Pulmonary artery endothelial cell (primary cell): ENCODE measurements around the gene OASL. TPM values are rescaled to one million over a fixed set of nuclear protein-coding genes. Genes with fewer than 3 reads are reported as not detected.
"Not testable (repeated sequence)": the region's sequence is repeated elsewhere in the genome, so short reads cannot be mapped to it uniquely, and the experiment has no call there.

Experiments
- DNase-seq: peaks from one replicate; pipeline ENCODE4 v3.0.0-alpha.2; 2011; ENCODE audit warnings: low read depth, low spot score
- total RNA-seq: library from RNA; depleted of rRNA; stranded (reverse); fragments of >200 nt; gene quantifications from 2 replicates; pipeline ENCODE4 v1.2.3, GENCODE V29; 2014

Gene OASL
- total RNA-seq, 1 donor from 2014 or later: 0.40 TPM

DNA sequence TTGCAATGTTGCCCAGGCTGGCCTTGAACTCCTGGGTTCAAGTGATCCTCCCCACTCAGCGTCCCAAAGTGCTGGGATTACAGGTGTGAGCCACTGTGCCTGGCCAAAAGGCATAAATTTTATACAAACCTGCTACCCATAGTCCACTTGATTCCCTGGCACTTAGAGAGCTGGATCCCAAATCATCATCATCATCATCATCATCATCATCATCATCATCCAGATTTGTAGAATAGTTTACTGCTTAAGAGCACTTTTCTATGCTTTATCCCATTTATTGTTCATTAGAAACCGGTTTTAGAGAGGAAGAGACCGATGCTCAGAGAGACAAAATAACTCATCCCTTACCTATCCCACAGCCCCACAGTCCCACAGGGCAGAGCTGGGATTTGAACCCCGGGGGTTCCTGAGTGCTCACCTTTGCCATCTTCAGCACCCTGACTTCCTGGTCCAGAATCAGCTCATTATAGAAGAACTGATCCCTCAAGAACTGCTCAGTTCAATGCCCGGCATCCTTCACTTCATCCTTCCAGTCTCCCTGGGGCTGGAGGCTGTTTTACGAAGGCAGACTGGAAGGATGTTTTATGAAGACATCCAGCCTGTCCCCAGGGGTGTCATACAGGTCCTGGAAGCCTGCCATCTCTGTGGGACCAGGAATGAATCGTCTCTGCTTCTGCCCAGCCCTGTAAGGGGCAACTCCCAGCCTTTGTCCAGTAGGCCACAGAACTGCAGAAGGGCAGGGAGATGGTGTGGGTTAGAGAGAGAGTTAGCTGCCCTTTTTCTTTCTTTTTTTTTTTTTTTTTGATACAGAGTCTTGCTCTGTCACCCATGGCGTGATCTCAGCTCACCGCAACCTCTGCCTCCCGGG is 20.2 kb upstream of the OASL start:
- no peak for DNase-seq

DNA sequence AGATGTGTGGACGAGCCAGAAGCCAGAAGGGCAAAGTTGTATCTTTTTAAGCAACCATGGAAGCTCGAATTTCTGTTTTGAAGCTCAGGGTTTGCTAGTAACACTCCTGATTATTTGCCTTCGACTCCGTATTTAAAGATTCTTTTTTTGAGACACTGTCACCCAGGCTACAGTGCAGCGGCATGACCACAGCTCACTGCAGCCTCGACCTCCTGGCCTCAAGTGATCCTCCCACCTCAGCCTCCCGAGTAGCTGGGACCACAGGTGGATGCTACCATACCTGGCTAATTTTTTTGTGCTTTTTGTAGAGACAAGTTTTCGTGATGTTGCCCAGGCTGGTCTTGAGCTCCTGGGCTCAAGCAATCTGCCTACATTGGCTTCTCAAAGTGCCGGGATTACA is 18.7 kb upstream of the OASL start:
- DNase-seq: no peak

DNA sequence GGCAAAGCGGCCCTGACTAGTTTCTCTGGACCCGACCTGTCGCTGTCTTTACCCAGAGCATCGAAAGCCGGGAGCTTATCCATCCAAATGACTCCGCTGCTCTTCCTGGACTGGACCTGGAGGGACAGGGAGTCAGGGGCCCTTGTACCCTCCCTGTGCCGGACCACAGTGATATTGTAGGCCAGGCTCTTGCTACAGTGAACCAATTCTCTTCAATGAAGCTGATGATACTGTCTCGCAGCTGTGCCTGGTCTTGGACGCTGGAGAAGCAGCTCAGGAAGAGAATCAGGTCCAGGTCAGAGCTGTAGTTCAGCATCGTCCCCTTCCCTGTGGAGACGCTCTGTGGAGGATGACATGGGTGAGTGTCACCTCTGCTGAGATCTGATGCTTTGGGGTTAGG is 14.7 kb upstream of the OASL start:
- no peak for DNase-seq

DNA sequence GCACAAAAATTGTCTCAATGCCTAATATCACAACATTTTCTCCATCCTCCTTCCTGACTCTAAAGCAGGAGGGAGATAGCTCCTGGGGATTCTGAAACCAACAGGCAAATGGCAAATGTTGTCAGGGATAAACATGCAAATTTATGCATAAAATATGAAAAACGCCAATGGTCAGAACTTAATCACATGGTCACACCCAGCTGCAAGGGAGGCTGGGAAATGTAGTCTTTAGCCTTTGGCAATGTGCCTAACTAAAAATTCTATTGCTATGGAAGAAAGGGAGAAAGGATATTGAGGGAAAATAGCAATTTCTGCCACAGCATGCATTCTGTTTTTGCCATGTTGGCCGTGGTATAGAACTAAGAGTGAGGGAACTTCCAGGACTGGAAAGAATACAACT is 11.7 kb upstream of the OASL start:
- DNase-seq: no peak

DNA sequence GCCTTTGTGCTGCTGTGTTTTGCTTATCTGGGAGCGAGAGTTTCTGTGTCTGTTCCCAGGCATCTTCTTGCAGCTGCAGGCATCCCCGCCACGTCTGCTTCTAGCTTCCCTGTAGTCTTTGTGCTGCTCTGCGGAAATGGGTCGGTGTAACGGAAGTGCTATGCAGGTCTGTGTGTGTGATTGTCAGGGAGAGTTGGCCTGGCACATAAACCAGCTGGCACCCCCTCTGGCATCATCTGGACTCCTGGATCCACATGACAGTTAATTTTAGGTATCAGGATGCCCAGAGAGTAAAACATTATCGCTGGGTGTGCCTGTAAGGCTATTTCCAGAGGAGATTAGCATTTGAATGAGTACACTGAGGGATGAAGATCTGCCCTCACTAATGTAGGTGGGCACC is 9.4 kb upstream of the OASL start:
- DNase-seq: no peak

DNA sequence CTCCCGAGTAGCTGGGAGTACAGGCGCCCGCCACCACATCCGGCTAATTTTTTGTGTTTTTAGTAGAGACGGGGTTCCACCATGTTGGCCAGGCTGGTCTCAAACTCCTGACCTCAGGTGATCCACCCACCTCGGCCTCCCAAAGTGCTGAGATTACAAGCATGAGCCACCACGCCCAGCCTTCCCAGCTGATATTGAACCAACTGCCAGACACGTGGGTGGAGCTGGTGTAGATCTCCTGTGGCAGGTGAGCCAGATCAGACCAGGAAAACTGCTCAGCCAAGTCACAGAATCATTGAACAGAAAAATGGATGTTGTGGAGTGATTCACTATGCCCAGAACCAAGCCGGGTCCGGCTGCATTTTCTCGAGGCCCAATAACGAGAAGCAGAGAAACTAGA is 8.4 kb upstream of the OASL start:
- not testable (repeated sequence) for DNase-seq

DNA sequence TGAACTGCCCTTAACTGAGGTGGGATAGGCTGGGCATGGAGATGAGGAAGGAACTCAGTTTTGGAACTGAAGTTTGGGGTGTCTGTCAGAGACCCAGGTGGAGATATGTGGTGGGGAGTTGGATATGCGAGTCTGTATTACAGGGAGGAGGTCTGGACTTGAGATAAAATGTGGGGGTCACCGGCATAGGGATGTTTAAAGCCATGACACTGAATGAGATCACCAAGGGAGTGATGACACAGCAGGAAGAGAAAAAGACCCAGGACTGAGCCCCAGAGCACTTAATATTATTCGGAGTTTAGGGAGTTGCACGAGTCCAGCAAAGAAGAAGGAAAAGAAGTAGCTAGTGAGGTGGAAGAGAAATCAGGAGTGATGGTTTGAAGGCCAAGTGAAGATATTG is 4.0 kb upstream of the OASL start:
- DNase-seq: no peak

DNA sequence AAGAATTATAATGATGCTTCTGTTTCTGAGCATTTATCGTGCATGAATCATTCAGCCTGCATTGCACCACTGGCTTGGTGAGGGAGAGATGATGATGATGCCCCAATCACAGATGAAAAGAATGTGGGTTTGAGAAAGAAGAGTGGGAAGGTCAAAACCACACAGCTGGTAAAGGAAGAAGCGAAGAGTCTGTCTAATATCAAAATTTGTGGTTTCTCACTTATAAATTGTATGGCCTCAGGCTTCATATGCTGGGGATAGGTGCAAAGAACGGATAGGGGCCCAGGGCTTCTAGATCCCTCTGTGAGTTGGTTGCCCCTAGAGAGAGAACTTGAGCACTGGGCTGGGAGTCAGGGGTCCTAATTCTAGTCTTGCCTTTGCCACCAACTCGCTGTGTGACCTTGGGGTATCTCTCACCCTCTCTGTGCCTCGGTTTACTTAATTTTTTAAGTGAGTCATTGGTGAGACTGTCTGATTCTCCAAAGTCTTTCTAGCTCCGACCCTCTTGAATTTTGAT is 2.2 kb downstream of the OASL start:
- DNase-seq: no peak

DNA sequence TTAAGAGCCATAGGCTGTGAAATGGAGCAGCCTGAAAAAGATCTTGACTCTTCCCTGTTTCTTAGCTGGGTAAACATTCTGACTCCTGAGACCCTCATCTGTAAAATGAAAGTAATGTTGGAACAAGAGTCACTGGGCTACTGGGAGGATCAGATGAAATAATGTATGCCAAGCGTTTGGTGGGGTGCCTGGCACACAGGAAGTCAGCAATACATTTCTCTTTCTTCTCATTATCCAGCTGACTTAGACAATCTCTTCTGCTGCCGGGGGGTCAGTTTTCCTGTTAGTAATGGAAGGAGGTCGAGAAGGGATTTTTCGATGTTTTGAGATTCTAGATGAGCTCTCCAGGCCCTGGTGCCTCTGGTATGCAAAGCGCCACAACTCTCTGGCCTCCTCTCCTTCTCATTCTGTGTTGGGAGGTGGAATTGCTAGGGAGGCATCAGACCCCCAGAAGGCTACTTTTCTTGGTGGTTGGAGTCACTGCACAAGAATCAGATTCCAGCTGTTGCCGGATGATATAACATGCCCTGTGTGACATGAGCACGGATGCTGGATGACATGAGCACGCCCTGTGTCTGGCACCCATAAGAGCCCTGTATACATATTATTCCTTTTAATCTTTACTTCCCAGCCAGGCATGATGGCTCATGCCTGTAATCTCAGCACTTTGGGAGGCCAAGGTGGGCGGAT is 4.3 kb downstream of the OASL start:
- DNase-seq: no peak

DNA sequence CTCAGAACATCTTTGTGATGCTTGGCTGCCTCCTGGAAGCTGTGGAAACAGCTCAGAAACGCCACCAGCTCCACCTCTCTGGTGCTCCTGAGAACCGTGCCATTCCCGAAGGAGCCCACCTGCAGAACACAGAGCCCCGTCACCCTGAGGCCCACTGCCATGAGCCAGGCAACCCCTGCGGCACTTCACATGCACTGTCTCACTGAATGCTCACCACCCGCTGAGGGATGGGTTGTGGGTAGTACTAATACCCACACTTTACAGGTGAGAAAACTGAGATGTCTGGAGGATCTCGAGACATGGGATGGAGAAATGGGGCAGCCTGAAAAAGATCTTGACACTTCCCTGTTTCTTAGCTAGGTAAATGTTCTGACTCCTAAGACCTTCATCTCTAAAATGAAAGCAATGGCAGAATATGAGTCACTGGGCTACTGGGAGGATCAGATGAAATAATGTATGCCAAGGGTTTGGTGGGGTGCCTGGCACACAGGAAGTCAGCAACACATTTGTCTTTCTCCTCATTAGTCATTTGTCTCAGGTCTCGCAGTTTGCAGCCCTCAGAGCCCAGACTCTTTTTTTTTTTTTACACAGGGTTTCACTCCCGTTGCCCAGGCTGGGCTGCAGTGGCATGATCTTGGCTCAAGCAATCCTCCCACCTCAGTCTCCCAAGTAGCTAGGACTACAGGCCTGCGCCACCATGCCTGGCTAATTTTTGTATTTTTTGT is 5.3 kb downstream of the OASL start:
- DNase-seq: no peak

DNA sequence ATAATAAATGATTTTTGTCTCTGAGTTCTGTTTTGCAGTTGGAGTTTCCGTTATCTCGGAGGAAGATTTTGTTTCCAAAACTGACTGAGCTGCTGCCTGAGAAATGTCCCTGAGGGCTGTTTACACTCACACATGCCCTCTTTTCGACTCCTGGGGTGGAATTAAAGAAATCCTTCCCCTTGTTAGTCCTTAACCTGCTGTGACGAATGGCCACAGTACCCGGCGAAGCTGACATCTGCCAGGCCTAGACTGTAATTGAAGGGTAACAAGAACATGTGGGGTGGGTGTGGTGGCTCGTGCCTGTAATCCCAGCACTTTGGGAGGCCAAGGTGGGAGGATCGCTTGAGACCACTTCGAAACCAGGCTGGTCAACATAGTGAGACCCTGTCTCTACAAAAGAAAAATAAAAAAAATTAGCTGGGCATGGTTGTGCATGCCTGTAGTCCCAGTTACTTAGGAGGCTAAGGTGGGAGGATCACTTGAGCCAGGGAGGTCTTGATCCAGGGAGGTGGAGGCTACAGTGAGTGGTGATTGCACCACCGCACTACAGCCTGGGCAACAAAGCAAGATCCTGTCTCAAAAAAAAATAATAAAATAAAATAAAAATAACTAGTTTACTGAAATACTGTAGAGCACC is 8.4 kb downstream of the OASL start:
- no peak for DNase-seq

DNA sequence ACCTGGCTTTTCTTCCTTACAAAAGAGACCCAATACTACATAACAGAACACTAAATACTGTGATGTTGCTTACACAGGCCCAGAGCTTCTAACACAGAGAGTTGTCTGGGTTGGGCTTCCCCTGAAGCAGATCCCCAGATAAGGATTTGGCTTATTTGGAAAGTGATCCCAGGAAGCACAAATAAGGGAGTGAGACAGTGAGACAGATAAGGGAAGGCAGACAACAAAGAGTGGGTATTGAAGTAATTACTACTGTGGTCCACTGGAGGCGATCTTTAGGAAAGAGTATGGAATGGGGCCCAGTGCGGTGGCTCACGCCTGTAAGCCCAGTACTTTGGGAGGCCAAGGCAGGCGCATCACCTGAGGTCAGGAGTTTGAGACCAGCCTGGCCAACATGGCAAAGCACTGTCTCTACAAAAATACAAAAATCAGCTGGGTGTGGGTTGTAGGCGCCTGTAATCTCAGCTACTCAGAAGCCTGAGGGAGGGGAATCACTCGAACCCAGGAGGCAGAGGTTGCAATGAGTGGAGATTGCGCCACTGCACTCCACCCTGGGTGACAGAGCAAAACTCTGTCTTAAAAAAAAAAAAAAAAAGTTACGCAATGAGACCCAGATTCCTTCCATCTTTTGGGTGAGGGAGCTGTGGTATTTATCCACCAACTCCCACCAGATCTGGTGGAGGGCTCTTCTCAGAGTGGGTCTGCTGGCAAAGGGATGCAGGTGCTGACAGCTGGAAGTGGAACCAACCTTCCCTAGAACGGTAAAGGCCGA is 12.6 kb downstream of the OASL start:
- no peak for DNase-seq

DNA sequence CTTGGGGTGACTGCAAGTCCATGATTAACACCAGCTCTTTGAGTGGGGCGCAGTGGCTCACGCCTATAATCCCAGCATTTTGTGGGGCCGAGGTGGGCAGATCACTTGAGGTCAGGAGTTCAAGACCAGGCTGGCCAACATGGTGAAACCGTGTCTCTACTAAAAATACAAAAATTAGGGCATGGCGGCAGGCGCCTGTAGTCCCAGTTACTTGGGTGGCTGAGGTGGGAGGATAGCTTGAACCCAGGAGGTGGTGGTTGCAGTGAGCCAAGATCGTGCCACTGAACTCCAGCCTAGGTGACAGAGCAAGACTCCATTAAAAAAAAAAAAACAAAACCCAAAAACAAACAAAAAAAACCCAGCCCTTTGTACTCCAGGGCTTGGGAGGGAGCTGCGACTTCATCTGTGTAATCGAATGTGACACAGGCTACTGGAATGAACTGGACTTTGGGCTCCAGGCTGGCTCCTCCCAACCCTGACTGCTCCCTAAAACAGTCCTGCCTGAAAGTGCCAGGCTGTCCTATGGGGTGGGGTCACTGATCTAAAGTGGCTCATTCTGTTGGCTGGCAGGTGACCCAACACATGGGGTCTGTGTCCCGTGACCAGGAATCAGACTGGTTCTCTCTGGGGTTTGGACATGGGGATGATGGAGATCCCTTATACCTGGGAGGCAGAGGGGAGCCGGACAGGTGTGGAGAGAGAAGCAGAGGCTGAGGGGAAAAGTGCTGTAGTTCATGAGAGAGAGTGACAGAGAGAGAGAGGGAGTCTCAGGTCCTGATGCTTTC is 13.4 kb downstream of the OASL start:
- no peak for DNase-seq

DNA sequence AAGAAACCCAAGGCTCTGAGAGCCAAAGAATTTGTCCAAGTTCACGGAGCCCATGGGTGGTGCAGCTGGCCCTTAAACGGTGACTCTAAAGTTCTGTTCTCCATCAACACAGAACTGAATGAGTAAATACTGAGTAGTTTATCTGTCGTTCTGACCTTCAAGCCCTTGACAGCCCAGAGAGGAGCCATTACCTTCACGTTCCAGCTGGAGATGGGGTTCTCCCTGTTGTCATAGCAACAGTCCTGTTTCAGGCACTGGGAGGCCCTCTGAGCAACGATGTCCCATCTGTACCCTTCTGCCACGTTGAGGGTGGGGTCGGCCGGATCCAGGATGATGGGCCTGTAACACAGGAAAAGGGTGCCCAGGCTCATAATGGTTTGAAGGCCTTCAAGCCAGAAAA is 15.2 kb downstream of the OASL start:
- DNase-seq: no peak

DNA sequence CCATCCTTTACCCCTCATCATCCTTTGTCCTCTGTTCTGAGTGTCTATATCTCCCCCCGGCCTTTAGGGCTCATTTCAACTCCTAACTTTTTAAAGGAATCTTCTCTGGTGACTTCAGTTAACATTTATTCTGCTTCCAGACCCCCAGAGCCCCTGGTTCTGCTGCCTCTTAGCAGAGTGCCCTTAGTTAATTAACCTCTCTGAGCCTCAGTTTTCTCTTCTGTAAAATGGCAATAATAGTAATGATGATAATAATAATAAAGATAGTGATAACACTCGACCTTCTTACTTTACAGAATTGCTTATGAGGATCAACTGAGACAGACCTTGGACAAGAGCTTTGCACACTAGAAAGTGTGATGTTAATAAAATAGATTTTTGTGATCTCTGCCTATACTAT is 16.3 kb downstream of the OASL start:
- no peak for DNase-seq

DNA sequence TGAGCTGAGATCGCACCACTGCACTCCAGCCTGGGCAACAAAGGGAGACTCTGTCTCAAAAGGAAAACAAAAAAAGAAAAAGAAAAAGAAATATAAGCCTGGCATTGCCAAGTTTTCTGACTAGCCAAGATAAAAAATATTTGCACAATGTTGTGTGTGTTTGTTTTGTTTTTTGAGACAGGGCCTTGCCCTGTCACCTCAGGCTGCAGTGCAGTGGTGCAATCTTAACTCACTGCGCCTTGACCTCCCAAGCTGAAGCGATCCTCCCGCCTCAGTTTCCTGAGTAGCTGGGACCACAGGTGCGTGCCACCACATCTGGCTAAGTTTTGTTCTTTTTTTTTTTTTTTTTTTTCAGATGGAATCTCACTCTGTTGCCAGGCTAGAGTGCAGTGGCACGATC is 17.3 kb downstream of the OASL start:
- no peak for DNase-seq

DNA sequence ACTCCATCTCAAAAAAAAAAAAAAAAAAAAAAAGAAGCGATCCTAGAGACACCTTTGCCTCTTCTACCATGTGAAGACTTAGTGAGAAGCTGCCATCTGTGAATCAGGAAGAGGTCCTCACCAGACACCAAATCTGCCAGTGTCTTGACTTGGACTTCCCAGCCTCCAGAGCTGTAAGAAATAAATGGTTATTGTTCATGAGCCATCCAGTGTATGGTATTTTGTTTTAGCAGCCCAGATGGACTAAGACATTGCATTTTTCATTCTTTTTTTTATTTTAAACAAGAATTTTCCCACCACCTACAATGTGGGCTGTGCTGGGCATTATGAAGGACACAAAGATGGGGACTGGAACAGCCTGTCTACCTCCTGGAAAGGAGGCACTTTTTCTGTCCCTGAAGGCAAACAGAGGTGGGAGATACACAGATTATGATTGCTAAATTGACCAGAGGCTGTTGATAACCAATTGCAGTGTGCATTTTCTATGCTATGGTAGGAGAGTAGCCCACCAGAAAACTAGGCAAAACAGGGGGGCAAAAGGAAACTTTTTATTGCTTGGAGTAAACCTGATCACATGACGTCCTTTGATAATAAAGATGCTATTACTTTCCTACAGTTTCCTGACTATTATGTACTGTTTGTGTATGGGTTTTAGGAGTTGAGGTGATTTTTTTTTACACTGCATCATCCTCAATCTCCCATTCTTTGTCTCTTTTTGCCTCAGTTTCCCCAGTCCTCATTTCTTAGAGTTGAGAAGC is 20.0 kb downstream of the OASL start:
- DNase-seq: no peak

DNA sequence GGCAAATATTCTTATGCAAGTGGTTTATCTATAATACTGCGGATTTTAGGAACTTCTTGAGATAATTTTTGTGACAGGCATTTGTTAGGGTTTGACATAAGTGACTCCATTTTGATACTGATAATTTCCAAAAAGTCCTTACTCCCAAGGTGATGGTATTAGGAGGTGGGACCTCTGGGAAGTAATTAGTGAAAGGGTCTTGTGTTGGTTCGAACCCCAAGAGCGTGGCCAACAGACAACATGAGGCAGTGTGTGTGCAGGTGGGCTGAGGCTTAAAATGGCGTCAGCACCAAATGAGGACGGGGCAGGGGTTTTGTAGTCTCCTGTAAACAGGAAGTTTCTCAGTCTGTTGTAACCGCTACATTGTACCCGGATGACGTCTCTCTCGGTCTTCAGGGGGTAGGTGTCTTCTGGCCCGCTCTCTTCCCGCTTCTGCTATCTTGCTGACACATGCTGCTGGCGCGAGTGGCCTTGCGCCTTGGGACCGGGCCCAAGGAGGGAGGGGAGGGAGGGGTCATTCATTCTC is 21.0 kb downstream of the OASL start:
- no peak for DNase-seq
